ENCODE results near the gene SBF1.

Gene SBF1

DNA sequence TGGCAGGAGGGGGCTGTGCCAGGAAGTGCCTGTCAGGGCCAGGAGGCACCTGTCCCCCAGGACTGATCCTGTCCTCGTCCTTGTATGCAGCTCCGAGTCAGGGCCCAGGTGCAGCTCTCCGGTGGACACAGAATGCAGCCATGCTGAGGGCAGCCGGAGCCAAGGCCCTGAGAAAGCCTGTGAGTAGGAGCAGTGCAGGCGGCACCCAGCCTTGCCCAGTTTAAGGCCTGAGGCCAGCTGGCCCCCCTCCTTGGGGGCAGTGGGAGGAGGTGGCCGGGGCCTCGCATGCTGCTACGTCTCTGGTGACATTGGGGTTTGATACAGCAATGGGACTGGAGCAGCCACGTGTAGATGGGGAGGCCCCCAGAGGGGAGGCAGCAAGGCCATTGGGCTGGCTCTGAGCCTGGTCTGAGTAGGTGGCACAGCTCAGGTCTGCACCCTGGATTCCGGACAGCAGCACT lies 34.9 kb downstream of the SBF1 start:
- H3K27ac ChIP-seq: no peak overlapping the region; the same call in 1 of the 2 replicates
- no peak for TF ChIP-seq ZFX (IDR thresholded peaks at IDR 0.05; ENCODE audit: borderline replicate concordance)
- TF ChIP-seq, protein P1, sequence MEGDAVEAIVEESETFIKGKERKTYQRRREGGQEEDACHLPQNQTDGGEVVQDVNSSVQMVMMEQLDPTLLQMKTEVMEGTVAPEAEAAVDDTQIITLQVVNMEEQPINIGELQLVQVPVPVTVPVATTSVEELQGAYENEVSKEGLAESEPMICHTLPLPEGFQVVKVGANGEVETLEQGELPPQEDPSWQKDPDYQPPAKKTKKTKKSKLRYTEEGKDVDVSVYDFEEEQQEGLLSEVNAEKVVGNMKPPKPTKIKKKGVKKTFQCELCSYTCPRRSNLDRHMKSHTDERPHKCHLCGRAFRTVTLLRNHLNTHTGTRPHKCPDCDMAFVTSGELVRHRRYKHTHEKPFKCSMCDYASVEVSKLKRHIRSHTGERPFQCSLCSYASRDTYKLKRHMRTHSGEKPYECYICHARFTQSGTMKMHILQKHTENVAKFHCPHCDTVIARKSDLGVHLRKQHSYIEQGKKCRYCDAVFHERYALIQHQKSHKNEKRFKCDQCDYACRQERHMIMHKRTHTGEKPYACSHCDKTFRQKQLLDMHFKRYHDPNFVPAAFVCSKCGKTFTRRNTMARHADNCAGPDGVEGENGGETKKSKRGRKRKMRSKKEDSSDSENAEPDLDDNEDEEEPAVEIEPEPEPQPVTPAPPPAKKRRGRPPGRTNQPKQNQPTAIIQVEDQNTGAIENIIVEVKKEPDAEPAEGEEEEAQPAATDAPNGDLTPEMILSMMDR (IDR thresholded peaks at IDR 0.05): no peak

DNA sequence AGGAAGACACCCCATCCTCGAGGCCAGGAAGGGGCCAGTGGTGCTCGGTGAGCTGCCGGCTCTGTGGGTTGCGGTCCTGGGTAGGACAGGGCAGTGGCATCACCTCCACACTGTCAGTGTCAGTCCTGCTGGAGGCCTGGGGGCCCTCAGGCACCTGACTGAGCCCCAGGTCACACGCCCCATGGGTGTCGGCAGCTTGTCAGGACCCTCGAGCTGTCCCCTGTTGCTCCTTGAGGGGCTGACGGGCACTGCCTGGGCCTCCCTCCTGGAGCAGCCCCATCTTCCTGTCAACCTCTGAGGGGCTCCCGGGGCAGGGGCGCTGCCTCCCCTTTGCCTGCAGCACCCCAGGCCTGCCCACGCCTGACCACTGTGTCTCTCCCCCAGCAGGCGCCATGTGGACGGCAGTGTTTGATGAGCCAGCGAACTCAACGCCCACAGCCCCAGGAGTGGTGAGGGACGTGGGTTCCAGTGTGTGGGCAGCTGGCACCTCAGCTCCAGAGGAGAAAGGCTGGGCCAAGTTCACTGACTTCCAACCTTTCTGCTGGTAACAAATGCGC lies 35.4 kb downstream of the SBF1 start:
- TF ChIP-seq, protein P1 (IDR thresholded peaks at IDR 0.05): no peak
- no peak for TF ChIP-seq ZFX (IDR thresholded peaks at IDR 0.05; ENCODE audit: borderline replicate concordance)
- no peak overlapping the region; the same call in 1 of the 2 replicates for H3K27ac ChIP-seq

DNA sequence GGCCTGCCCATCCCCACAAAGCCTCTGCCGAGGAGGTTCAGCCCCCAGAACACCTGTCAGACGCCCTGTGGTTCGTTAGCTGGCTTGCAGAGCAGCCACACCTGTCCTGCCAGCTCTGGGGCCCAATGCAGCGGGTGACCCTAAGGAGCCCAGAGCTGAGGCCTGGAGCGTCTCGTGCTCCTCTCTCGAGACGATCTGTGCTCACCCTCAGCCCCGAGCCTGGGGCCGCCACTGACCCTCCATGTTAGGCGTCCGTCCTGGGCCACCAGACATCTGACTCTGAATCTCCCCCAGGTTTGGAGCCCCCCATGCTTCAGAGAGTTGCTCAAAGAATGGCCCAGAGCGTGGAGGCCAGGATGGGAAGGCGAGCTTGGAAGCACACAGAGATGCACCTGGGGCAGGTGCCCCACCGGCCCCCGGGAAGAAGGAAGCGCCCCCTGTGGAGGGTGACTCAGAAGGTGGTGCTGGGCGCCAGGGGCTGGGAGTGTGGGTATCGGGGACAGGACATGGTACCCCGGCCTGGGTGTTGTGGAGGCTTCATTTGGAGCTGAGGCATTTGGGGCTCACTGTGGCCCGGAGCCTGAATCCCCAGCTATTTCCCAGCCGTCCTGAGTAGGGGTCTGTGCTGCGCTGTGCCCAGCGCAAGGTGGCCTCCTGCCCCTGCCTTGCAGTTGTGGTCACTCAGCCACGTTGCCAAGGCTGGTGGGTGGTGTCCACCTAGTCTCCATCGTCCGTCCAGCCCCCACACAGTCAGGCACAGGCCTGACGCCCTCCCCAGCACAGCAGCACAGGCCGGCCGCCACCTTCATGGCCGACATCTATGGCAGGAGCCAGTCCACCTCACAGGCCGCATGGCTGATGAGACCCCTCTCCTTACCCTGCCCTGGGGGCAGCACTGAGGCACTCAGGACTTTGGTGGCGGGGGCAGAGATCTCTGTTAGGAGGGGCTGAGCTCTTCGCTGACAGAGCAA lies 36.2 kb downstream of the SBF1 start:
- H3K27ac ChIP-seq: no peak overlapping the region
- TF ChIP-seq ZFX (IDR thresholded peaks at IDR 0.05; ENCODE audit: borderline replicate concordance): no peak
- TF ChIP-seq, protein P1 (IDR thresholded peaks at IDR 0.05): no peak

DNA sequence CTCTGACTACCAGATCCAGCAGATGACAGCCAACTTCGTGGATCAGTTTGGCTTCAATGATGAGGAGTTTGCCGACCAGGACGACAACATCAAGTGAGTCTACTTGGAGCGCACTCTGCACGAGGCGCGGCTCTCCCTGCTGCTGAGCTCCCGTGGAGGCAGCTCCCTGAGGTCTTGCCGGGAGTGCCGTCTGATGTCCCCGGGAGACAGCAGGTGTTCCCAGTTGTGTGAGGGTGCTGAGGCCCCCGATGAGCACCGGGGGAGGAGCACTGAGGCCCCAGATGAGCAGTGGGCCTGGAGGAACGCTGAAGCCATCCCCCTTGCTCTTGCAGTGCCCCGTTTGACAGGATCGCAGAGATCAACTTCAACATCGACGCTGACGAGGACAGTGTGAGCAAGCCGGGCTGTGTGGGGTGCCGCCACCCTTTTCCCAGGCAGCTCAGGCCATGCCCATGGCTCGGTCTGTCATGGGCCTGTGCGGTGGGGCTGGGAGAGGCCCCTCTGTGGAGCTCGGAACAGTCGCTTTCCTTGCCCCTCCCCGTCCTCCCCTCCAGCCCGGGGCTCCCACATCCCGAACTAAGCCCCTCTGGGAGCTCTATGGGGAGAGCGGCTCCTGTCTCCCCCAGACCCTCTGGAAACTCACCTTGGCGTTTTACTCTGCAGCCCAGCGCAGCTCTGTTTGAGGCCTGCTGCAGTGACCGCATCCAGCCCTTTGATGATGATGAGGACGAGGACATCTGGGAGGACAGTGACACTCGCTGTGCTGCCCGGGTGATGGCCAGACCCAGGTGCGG lies 37.1 kb downstream of the SBF1 start:
- TF ChIP-seq, protein P1 (IDR thresholded peaks at IDR 0.05): no peak
- TF ChIP-seq ZFX (IDR thresholded peaks at IDR 0.05; ENCODE audit: borderline replicate concordance): no peak
- no peak overlapping the region for H3K27ac ChIP-seq

DNA sequence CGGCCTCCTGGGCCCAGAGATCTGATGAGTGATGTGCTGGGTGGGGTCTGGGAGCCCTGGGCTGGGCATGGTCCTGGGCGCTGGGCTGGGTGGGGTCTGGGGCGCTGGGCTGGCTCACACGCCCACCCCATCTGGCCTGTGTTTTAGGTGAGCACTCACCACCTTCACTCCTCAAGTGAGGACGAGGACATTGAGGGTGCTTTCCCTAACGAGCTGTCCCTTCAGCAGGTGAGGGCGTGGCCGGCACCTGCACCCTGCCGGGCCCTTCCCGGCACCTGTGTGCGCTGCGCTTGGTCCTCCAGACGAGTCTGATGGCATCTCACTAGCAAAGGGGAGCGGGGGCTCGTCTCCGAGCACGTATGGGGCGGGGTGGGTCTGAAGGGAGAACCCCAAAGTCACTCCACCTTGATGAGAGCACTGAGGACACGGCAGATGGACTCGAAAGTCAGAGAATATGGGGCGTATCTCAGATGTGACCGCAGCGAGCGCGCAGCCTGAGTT lies 37.9 kb downstream of the SBF1 start:
- no peak overlapping the region for H3K27ac ChIP-seq
- TF ChIP-seq, protein P1 (IDR thresholded peaks at IDR 0.05): no peak
- no peak for TF ChIP-seq ZFX (IDR thresholded peaks at IDR 0.05; ENCODE audit: borderline replicate concordance)

DNA sequence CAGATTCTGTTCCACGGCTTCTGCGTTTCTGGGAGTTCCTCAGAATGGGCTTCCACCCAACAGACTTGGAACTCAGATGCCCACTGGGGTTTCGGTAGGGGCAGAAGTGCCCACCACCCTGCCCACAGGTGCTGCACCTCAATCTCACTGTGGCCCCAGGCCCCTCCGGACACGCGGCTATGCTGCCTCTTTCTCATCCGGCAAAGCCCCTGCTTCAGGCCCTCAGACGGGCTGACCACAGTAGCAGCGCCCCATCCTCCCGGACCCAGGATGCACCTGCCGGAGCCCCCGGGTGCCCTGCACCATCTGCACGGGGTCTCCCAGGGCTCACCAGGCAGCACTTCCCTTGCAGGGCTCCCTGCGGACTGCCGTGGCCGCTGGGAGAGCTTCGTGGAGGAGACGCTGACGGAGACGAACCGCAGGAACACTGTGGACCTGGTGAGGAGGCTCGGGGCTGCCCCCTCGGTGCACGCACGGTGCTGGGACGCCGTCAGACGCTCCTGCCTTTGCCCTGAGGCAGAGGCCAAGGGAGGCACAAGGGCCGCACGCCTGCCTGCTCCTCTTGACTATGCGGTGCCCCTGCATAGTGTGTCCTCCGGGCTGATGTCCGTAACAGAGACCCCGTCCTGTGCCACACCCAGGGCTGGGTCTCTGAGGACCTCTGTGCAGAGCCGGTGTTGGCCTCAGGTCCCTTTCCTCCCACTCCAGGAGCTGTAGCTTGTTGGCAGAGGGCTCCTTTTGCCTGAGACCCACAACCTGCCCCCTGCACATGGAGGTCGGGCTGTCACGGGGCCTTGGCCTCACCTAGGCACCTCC lies 38.6 kb downstream of the SBF1 start:
- H3K27ac ChIP-seq: no peak overlapping the region
- TF ChIP-seq, protein P1 (IDR thresholded peaks at IDR 0.05): no peak
- no peak for TF ChIP-seq ZFX (IDR thresholded peaks at IDR 0.05; ENCODE audit: borderline replicate concordance)

All from 22Rv1 (cell line).